B cell (primary cell): ENCODE results near the gene CENPX. TPM values are rescaled to one million over a fixed set of nuclear protein-coding genes. Genes with fewer than 3 reads are reported as not detected.

Source experiments
- ATAC-seq: fragments of 200-7000 bp; cut with Tn5 transposase; one replicate; pipeline ENCODE4 v1.10.0; 2021; ENCODE audit warnings: low read depth, mild to moderate bottlenecking, moderate number of reproducible peaks, moderate library complexity
- CTCF ChIA-PET: fragments of 350-600 bp; sonication (Branson Sonifier 250); formaldehyde crosslinking; loops from one replicate; lab custom pipeline; 2021; ENCODE audit warnings: antibody characterized with exemption, inconsistent platforms; lab: Charles Lee
- POLR2A ChIA-PET: fragments of 350-600 bp; sonication (Branson Sonifier 250); formaldehyde crosslinking; loops from one replicate; lab custom pipeline; 2021; ENCODE audit warnings: antibody characterized with exemption; lab: Charles Lee
- DNase-seq: peaks from one replicate; pipeline ENCODE4 v3.0.0; 2013
- H2AFZ ChIP-seq: 2 replicates; pipeline ENCODE4 v1.6.1; 2012; ENCODE audit warnings: mild to moderate bottlenecking, low read depth, low read length; ENCODE audit not compliant: insufficient read depth, poor library complexity, severe bottlenecking
- H3K27ac ChIP-seq, 2 donors: 1 replicate in 1 of 2; 2 replicates in 1 of 2; pipeline ENCODE4 v1.5.1; 2012 to 2013; ENCODE audit warnings: low read length in 2 of 2, mild to moderate bottlenecking in 2 of 2, moderate library complexity in 1 of 2
- H3K27me3 ChIP-seq, 4 experiments: fragments of 200-600 bp in 1 of 4; sonication (generic) in 1 of 4; replicated peaks in 1 of 4; 1 replicate in 2 of 4; 2 replicates in 2 of 4; pipeline versions ENCODE4 v1.6.1 to v1.7.0; 2013 to 2016; ENCODE audit warnings: low read length in 3 of 4, mild to moderate bottlenecking in 2 of 4, mixed read lengths in 1 of 4, moderate library complexity in 1 of 4; ENCODE audit not compliant: insufficient read depth in 4 of 4, control insufficient read depth in 3 of 4; ENCODE audit errors: control extremely low read depth in 1 of 4
- H3K36me3 ChIP-seq, 2 experiments: replicated peaks in 1 of 2; 1 replicate in 1 of 2; 2 replicates in 1 of 2; pipeline versions ENCODE4 v1.6.1 to v1.7.1; 2013; ENCODE audit warnings: low read length in 1 of 2; ENCODE audit not compliant: insufficient read depth in 2 of 2, control insufficient read depth in 1 of 2; ENCODE audit errors: control extremely low read depth in 1 of 2, extremely low read depth in 1 of 2
- H3K4me1 ChIP-seq, 2 donors: fragments of 200-600 bp in 1 of 2; sonication (generic) in 1 of 2; 1 replicate in 1 of 2; 2 replicates in 1 of 2; pipeline versions ENCODE4 v1.5.1 to v1.6.1; 2013 to 2017; ENCODE audit warnings: low read length in 2 of 2; ENCODE audit not compliant: control insufficient read depth in 2 of 2, insufficient read depth in 2 of 2
- H3K4me2 ChIP-seq: replicated peaks from 2 replicates; pipeline ENCODE3; 2012; ENCODE audit warnings: mild to moderate bottlenecking, low read depth, low read length; ENCODE audit not compliant: poor library complexity, severe bottlenecking
- H3K4me3 ChIP-seq, 5 experiments: fragments of 200-600 bp in 1 of 5; sonication (generic) in 1 of 5; 1 replicate in 3 of 5; 2 replicates in 2 of 5; pipeline versions ENCODE4 v1.5.1 to v1.7.0; 2011 to 2016; ENCODE audit warnings: low read length in 4 of 5, mild to moderate bottlenecking in 4 of 5, low read depth in 2 of 5, control low read depth in 1 of 5, moderate library complexity in 1 of 5; ENCODE audit not compliant: insufficient read depth in 1 of 5; ENCODE audit errors: control extremely low read depth in 1 of 5, extremely low read depth in 1 of 5
- H3K79me2 ChIP-seq: fragments of 200-600 bp; sonication (generic); one replicate; pipeline ENCODE4 v1.6.0; 2016; ENCODE audit warnings: low read length; ENCODE audit not compliant: control insufficient read depth, insufficient read depth
- H3K9ac ChIP-seq: fragments of 200-600 bp; sonication (generic); 2 replicates; pipeline ENCODE4 v1.6.1; 2017; ENCODE audit warnings: mild to moderate bottlenecking, low read length, moderate library complexity
- H3K9me3 ChIP-seq, 3 donors: one replicate each; pipeline versions ENCODE4 v1.6.1 to v1.7.1; 2013; ENCODE audit warnings: low read length in 2 of 3; ENCODE audit not compliant: control insufficient read depth in 2 of 3, insufficient read depth in 1 of 3; ENCODE audit errors: control extremely low read depth in 1 of 3
- H4K20me1 ChIP-seq: 2 replicates; pipeline ENCODE4 v1.6.0; 2012; ENCODE audit warnings: mild to moderate bottlenecking, low read length; ENCODE audit not compliant: insufficient read depth, control insufficient read depth, poor library complexity, severe bottlenecking
- H3K27ac Mint-ChIP-seq: one replicate; pipeline ENCODE4 v1.8.0; 2021; ENCODE audit warnings: mixed read lengths
- H3K27me3 Mint-ChIP-seq: one replicate; pipeline ENCODE4 v1.8.0; 2021; ENCODE audit warnings: mixed read lengths
- H3K4me1 Mint-ChIP-seq: one replicate; pipeline ENCODE4 v1.8.0; 2021; ENCODE audit warnings: mixed read lengths
- H3K4me3 Mint-ChIP-seq: one replicate; pipeline ENCODE4 v1.8.0; 2021; ENCODE audit warnings: mixed read lengths
- H3K9me3 Mint-ChIP-seq: one replicate; pipeline ENCODE4 v1.8.0; 2022; ENCODE audit warnings: mixed read lengths; ENCODE audit not compliant: insufficient read depth
- CTCF ChIP-seq: fragments of 200-600 bp; IDR thresholded peaks from one replicate; pipeline ENCODE4 v1.8.0; 2022; ENCODE audit warnings: antibody characterized with exemption, mild to moderate bottlenecking
- EZH2 ChIP-seq: IDR thresholded peaks from 2 replicates; pipeline ENCODE4 v1.6.1; 2012; ENCODE audit warnings: borderline replicate concordance, low read depth, mild to moderate bottlenecking, moderate library complexity, low read length; ENCODE audit not compliant: insufficient read depth, poor library complexity, severe bottlenecking
- WGBS: methylation state at CpG from one replicate; pipeline ENCODE4 v1.1.5; 2013; ENCODE audit warnings: missing lambda C conversion rate; ENCODE audit not compliant: insufficient coverage; 5-methylcytosine and 5-hydroxymethylcytosine counted together
- intact Hi-C: fragments of 100-400 bp; cut with micrococcal nuclease; formaldehyde crosslinking; loops from one replicate; pipeline ENCODE4 v1.10.0; 2022
- polyA plus RNA-seq: library from polyadenylated mRNA; depleted of rRNA; stranded (reverse); fragments of >200 nt; gene quantifications from 2 replicates; pipeline ENCODE4 v1.2.3, GENCODE V29; 2012
- total RNA-seq, 2 donors: library from RNA; stranded (reverse); fragments of 120-200 nt in 1 of 2; gene quantifications; 1 replicate in 1 of 2; 2 replicates in 1 of 2; pipeline versions ENCODE4 v1.2.3 to v1.2.4, GENCODE V29; 2013 to 2022

Gene CENPX
- total and polyA plus RNA-seq, 2 donors (not counting 1 experiment from before 2014, with no cell fraction given), result 37.0 to 40.1 TPM

GRCh38 chr17:81983639-81984373, 38.9 kb downstream of the CENPX start:
- DNase-seq (peak; percentile 45), ATAC-seq (peak; percentile 31)
- Mint-ChIP-seq H3K27ac (peak overlapping the region; percentile 26), H3K9me3 (no peaks in the 10 kb centered on the region), H3K27me3 (no peaks in the 10 kb centered on the region), H3K4me3 (no peak overlapping the region), H3K4me1 (peaks cover 23% of the 10 kb centered on the region)
- Histone ChIP-seq H3K9me3 (peaks cover 0 to 7% (median 0%) of the 10 kb centered on the region in 3 donors), H3K9ac (no peak overlapping the region), H3K27me3 (no peaks in the 10 kb centered on the region), H3K4me2 (peak overlapping the region; percentile 25), H3K4me1 (peaks cover 14 to 23% of the 10 kb centered on the region in 2 donors), H4K20me1 (peaks cover 20% of the 10 kb centered on the region), H3K27ac (no peak overlapping the region), H3K4me3 (no peak overlapping the region), H3K79me2 (peaks cover 49% of the 10 kb centered on the region), H2AFZ (no peak overlapping the region), H3K36me3 (peaks cover 0 to 24% of the 10 kb centered on the region in 2 experiments)
- 93% methylated on average over 20 of the region's 26 CpGs for WGBS
- TF ChIP-seq EZH2 (no peak), CTCF (no peak)
- intact Hi-C loops, result no loop called here
- ChIA-PET CTCF (interaction anchor here (1.3 kb wide), 1 partner anchor 24 kb away, joined by 5 read pairs; the partner anchor contains the start of gene NOTUM), POLR2A (interaction anchor here (0.6 to 0.7 kb wide), 3 partner anchors 36 to 168 kb away, joined by 5 to 8 read pairs (median 5); no protein-coding TSS in a partner anchor)
